Thoracic aorta (tissue), 2 donors: ENCODE results near the gene NELL1. TPM values are rescaled to one million over a fixed set of nuclear protein-coding genes. Genes with fewer than 3 reads are reported as not detected.

ENCODE experiments used
- ATAC-seq: fragments of 150-250 bp; one replicate; pipeline ENCODE4 v1.8.0; 2017; ENCODE audit warnings: low read depth; ENCODE audit not compliant: insufficient number of reproducible peaks, low FRiP score
- DNase-seq: peaks from one replicate; pipeline ENCODE4 v3.0.0-alpha.2; 2020; ENCODE audit warnings: low spot score
- H3K27ac ChIP-seq, 2 donors: fragments of 200-600 bp; sonication (generic); 1 replicate in 1 of 2; 2 replicates in 1 of 2; pipeline ENCODE4 v1.5.1; 2016; ENCODE audit warnings: mild to moderate bottlenecking in 2 of 2, moderate library complexity in 2 of 2
- H3K27me3 ChIP-seq: fragments of 200-600 bp; sonication (generic); replicated peaks from 2 replicates; pipeline ENCODE4 v1.6.0; 2016; ENCODE audit warnings: mild to moderate bottlenecking; ENCODE audit not compliant: insufficient read depth
- H3K36me3 ChIP-seq: fragments of 200-600 bp; sonication (generic); one replicate; pipeline ENCODE4 v1.5.1; 2016
- H3K4me1 ChIP-seq, 2 donors: fragments of 200-600 bp; sonication (generic); 1 replicate in 1 of 2; 2 replicates in 1 of 2; pipeline versions ENCODE4 v1.5.1 to v1.6.0; 2016; ENCODE audit warnings: low read depth in 2 of 2, mild to moderate bottlenecking in 1 of 2; ENCODE audit not compliant: control insufficient read depth in 1 of 2
- H3K4me3 ChIP-seq: fragments of 200-600 bp; sonication (generic); 2 replicates; pipeline ENCODE4 v1.5.1; 2016; ENCODE audit warnings: mild to moderate bottlenecking
- H3K9me3 ChIP-seq: fragments of 200-600 bp; sonication (generic); 2 replicates; pipeline ENCODE4 v1.5.1; 2016
- CTCF ChIP-seq: fragments of 200-600 bp; sonication (generic); IDR thresholded peaks from one replicate; pipeline ENCODE4 v1.5.1; 2019; ENCODE audit warnings: antibody characterized with exemption
- total RNA-seq, 2 donors: library from RNA; depleted of rRNA; stranded (reverse); fragments of >200 nt; gene quantifications; one replicate each; pipeline versions ENCODE4 v1.1.0 to v1.2.3, GENCODE V29; 2016

NELL1 gene
- total RNA-seq, 2 donors from 2014 or later: 0.78 TPM; not detected in 1

- Histone ChIP-seq H3K4me3 (no peak overlapping the region), H3K27me3 (no peaks in the 10 kb centered on the region), H3K4me1 (no peaks in the 10 kb centered on the region), H3K27ac (no peak overlapping the region), H3K36me3 (no peaks in the 10 kb centered on the region), H3K9me3 (no peaks in the 10 kb centered on the region)
- ATAC-seq: no peak
- no peak for DNase-seq
- TF ChIP-seq CTCF: no peak
Observed at GRCh38 chr11:20824773-20825172, 155.4 kb downstream of the NELL1 start.

GRCh38 chr11:20835561-20835960 lies 166.2 kb downstream of the NELL1 start:
- Histone ChIP-seq H3K27me3 (no peaks in the 10 kb centered on the region), H3K9me3 (no peaks in the 10 kb centered on the region), H3K36me3 (no peaks in the 10 kb centered on the region), H3K27ac (no peak overlapping the region), H3K4me3 (no peak overlapping the region), H3K4me1 (no peaks in the 10 kb centered on the region)
- no peak for DNase-seq
- TF ChIP-seq CTCF: no peak
- no peak for ATAC-seq

GRCh38 chr11:20839231-20839630 lies 169.8 kb downstream of the NELL1 start:
- no peak for ATAC-seq
- no peaks in the 10 kb centered on the region for H3K4me1 ChIP-seq
- H3K9me3 ChIP-seq: no peaks in the 10 kb centered on the region
- no peak overlapping the region for H3K27ac ChIP-seq
- DNase-seq: no peak
- H3K27me3 ChIP-seq: no peaks in the 10 kb centered on the region
- no peak for TF ChIP-seq CTCF
- no peak overlapping the region for H3K4me3 ChIP-seq
- H3K36me3 ChIP-seq: no peaks in the 10 kb centered on the region

GRCh38 chr11:20840341-20840740 lies 171.0 kb downstream of the NELL1 start:
- no peaks in the 10 kb centered on the region for H3K9me3 ChIP-seq
- H3K36me3 ChIP-seq: no peaks in the 10 kb centered on the region

GRCh38 chr11:20844216-20844615 lies 174.8 kb downstream of the NELL1 start:
- no peak for DNase-seq
- Histone ChIP-seq H3K9me3 (no peaks in the 10 kb centered on the region), H3K36me3 (no peaks in the 10 kb centered on the region), H3K27ac (no peak overlapping the region), H3K4me1 (no peaks in the 10 kb centered on the region), H3K27me3 (no peaks in the 10 kb centered on the region), H3K4me3 (no peak overlapping the region)
- ATAC-seq: no peak
- no peak for TF ChIP-seq CTCF

More at GRCh38 chr11:20840341-20840740, 171.0 kb downstream of the NELL1 start:
- Histone ChIP-seq H3K27me3 (no peaks in the 10 kb centered on the region), H3K4me1 (no peaks in the 10 kb centered on the region), H3K27ac (no peak overlapping the region), H3K4me3 (no peak overlapping the region)
- TF ChIP-seq CTCF: no peak
- ATAC-seq (no peak), DNase-seq (no peak)
